Measurements from ENCODE around the gene TTC34. TPM values are rescaled to one million over a fixed set of nuclear protein-coding genes. Genes with fewer than 3 reads are reported as not detected.

Gene TTC34
- total and polyA plus RNA-seq, 2 experiments from 2014 or later, result 0.05 to 0.22 TPM

GRCh38 chr1:2836333-2836970, 35.0 kb upstream of the TTC34 start:
- no peaks in the 10 kb centered on the region for H3K9me2 ChIP-seq (ENCODE audit: insufficient read depth)
- H4K20me1 ChIP-seq (ENCODE audit: insufficient read depth), result no peaks in the 10 kb centered on the region
- H3K36me3 ChIP-seq (ENCODE audit: low read depth), result no peaks in the 10 kb centered on the region
- TF ChIP-seq EZH2phosphoT487 (IDR thresholded peaks at IDR 0.05; ENCODE audit: insufficient read depth, low read depth), result no peak
- TF ChIP-seq EZH2 (IDR thresholded peaks at IDR 0.05; ENCODE audit: insufficient read depth, poor library complexity, severe bottlenecking), result no peak
- DNase-seq, result no peak
- in situ Hi-C loops (cut with MboI), result no loop called here
- H2AFZ ChIP-seq, result no peak overlapping the region
- no peak overlapping the region for H3K9ac ChIP-seq
- no peak overlapping the region for H3K4me3 ChIP-seq
- no peaks in the 10 kb centered on the region for H3F3A ChIP-seq (ENCODE audit: insufficient read depth)
- H3K27me3 ChIP-seq (replicated peaks; ENCODE audit: insufficient read depth), result no peaks in the 10 kb centered on the region
- no peaks in the 10 kb centered on the region for H3K79me2 ChIP-seq (ENCODE audit: insufficient read depth)
- no peaks in the 10 kb centered on the region for H3K9me3 ChIP-seq (ENCODE audit: low read depth)
- no peaks in the 10 kb centered on the region for H3K4me1 ChIP-seq (ENCODE audit: insufficient read depth)
- WGBS, 2 experiments (ENCODE audit: low coverage in 1 of 2, low lambda C conversion rate in 2 of 2, missing lambda C conversion rate in 2 of 2), result 36 to 39% methylated on average over 20 of the region's 20 CpGs
- H3K27ac ChIP-seq, result no peak overlapping the region
- H3K4me2 ChIP-seq (ENCODE audit: unreplicated experiment), result no peak overlapping the region

- H3K9me3 ChIP-seq (ENCODE audit: low read depth), result no peaks in the 10 kb centered on the region
Measured at GRCh38 chr1:2835650-2836159, 34.2 kb upstream of the TTC34 start.

GRCh38 chr1:2834741-2835564, 33.5 kb upstream of the TTC34 start:
- H3K4me1 ChIP-seq (ENCODE audit: insufficient read depth), result no peaks in the 10 kb centered on the region
- H4K20me1 ChIP-seq (ENCODE audit: insufficient read depth), result no peaks in the 10 kb centered on the region
- no peak overlapping the region for H3K4me2 ChIP-seq (ENCODE audit: unreplicated experiment)
- no peaks in the 10 kb centered on the region for H3K36me3 ChIP-seq (ENCODE audit: low read depth)
- H3K9me2 ChIP-seq (ENCODE audit: insufficient read depth), result no peaks in the 10 kb centered on the region
- no peaks in the 10 kb centered on the region for H3K27me3 ChIP-seq (replicated peaks; ENCODE audit: insufficient read depth)
- no peak overlapping the region for H3K4me3 ChIP-seq
- WGBS, 2 experiments (ENCODE audit: low coverage in 1 of 2, low lambda C conversion rate in 2 of 2, missing lambda C conversion rate in 2 of 2), result 54 to 65% methylated on average over 24 to 27 of the region's 27 CpGs
- no peaks in the 10 kb centered on the region for H3K79me2 ChIP-seq (ENCODE audit: insufficient read depth)
- H3F3A ChIP-seq (ENCODE audit: insufficient read depth), result no peaks in the 10 kb centered on the region
- no peak for TF ChIP-seq EZH2 (IDR thresholded peaks at IDR 0.05; ENCODE audit: insufficient read depth, poor library complexity, severe bottlenecking)
- TF ChIP-seq EZH2phosphoT487 (IDR thresholded peaks at IDR 0.05; ENCODE audit: insufficient read depth, low read depth), result no peak
- in situ Hi-C loops (cut with MboI), result no loop called here
- H3K27ac ChIP-seq, result no peak overlapping the region
- H2AFZ ChIP-seq, result no peak overlapping the region
- no peak overlapping the region for H3K9ac ChIP-seq
- no peak for DNase-seq
- no peaks in the 10 kb centered on the region for H3K9me3 ChIP-seq (ENCODE audit: low read depth)

More at GRCh38 chr1:2835650-2836159, 34.2 kb upstream of the TTC34 start:
- in situ Hi-C loops (cut with MboI), result no loop called here
- Histone ChIP-seq H3K36me3 (ENCODE audit: low read depth) (no peaks in the 10 kb centered on the region), H3K4me2 (ENCODE audit: unreplicated experiment) (no peak overlapping the region), H3K27ac (no peak overlapping the region), H4K20me1 (ENCODE audit: insufficient read depth) (no peaks in the 10 kb centered on the region), H3K9me2 (ENCODE audit: insufficient read depth) (no peaks in the 10 kb centered on the region), H3K4me3 (no peak overlapping the region), H3F3A (ENCODE audit: insufficient read depth) (no peaks in the 10 kb centered on the region), H2AFZ (no peak overlapping the region), H3K79me2 (ENCODE audit: insufficient read depth) (no peaks in the 10 kb centered on the region), H3K27me3 (replicated peaks; ENCODE audit: insufficient read depth) (no peaks in the 10 kb centered on the region), H3K4me1 (ENCODE audit: insufficient read depth) (no peaks in the 10 kb centered on the region), H3K9ac (no peak overlapping the region)
- 39 to 49% methylated on average over 10 of the region's 10 CpGs for WGBS, 2 experiments (ENCODE audit: low coverage in 1 of 2, low lambda C conversion rate in 2 of 2, missing lambda C conversion rate in 2 of 2)
- TF ChIP-seq EZH2phosphoT487 (IDR thresholded peaks at IDR 0.05; ENCODE audit: insufficient read depth, low read depth), result no peak
- TF ChIP-seq EZH2 (IDR thresholded peaks at IDR 0.05; ENCODE audit: insufficient read depth, poor library complexity, severe bottlenecking), result no peak
- no peak for DNase-seq

- Histone ChIP-seq H3F3A (ENCODE audit: insufficient read depth) (no peaks in the 10 kb centered on the region), H3K27ac (no peak overlapping the region), H3K9ac (no peak overlapping the region), H3K36me3 (ENCODE audit: low read depth) (no peaks in the 10 kb centered on the region), H2AFZ (no peak overlapping the region), H3K79me2 (ENCODE audit: insufficient read depth) (no peaks in the 10 kb centered on the region), H3K9me3 (ENCODE audit: low read depth) (no peaks in the 10 kb centered on the region), H3K4me1 (ENCODE audit: insufficient read depth) (no peaks in the 10 kb centered on the region), H3K9me2 (ENCODE audit: insufficient read depth) (no peaks in the 10 kb centered on the region), H3K4me3 (no peak overlapping the region), H3K27me3 (replicated peaks; ENCODE audit: insufficient read depth) (no peaks in the 10 kb centered on the region), H3K4me2 (ENCODE audit: unreplicated experiment) (no peak overlapping the region), H4K20me1 (ENCODE audit: insufficient read depth) (no peaks in the 10 kb centered on the region)
- DNase-seq, result no peak
- TF ChIP-seq EZH2phosphoT487 (IDR thresholded peaks at IDR 0.05; ENCODE audit: insufficient read depth, low read depth) (no peak), EZH2 (IDR thresholded peaks at IDR 0.05; ENCODE audit: insufficient read depth, poor library complexity, severe bottlenecking) (no peak)
- 19% methylated on average over 15 of the region's 15 CpGs for WGBS, 2 experiments (ENCODE audit: low coverage in 1 of 2, low lambda C conversion rate in 2 of 2, missing lambda C conversion rate in 2 of 2)
- in situ Hi-C loops (cut with MboI), result no loop called here
Measured at GRCh38 chr1:2834146-2834475, 32.6 kb upstream of the TTC34 start.

All from GM23248 (cell line).